GM23338 (cell line): Measurements from ENCODE around the gene SHISAL1.

Experiments used
- CREB1 ChIP-seq: fragments of 250-450 bp; sonication (Bioruptor Pico); IDR thresholded peaks from 2 replicates; pipeline ENCODE4 v1.5.0; 2020; ENCODE audit warnings: low read depth, mild to moderate bottlenecking, moderate library complexity
- EZH2 ChIP-seq: fragments of 200-600 bp; sonication (generic); IDR thresholded peaks from one replicate; pipeline ENCODE4 v1.8.0; 2017; ENCODE audit warnings: antibody characterized with exemption, mild to moderate bottlenecking, low read depth; ENCODE audit not compliant: unreplicated experiment
- EZH2phosphoT487 ChIP-seq: fragments of 200-600 bp; sonication (generic); IDR thresholded peaks from one replicate; pipeline ENCODE4 v1.8.1; 2018; ENCODE audit warnings: antibody characterized with exemption; ENCODE audit not compliant: unreplicated experiment
- JUNB ChIP-seq: IDR thresholded peaks from one replicate; pipeline ENCODE4 v1.6.1; 2016; ENCODE audit warnings: antibody characterized with exemption; ENCODE audit not compliant: unreplicated experiment
- NANOG ChIP-seq: IDR thresholded peaks from 2 replicates; pipeline ENCODE4 v1.6.1; 2016; ENCODE audit warnings: antibody characterized with exemption, borderline replicate concordance
- POLR2AphosphoS5 ChIP-seq: IDR thresholded peaks from 2 replicates; pipeline ENCODE4 v1.6.1; 2016; ENCODE audit warnings: antibody characterized with exemption, low read depth
- STAT1 ChIP-seq: IDR thresholded peaks from one replicate; pipeline ENCODE4 v1.6.1; 2016; ENCODE audit warnings: antibody characterized with exemption; ENCODE audit not compliant: unreplicated experiment
- ZNF114 ChIP-seq: fragments of 250-450 bp; sonication (Bioruptor Pico); IDR thresholded peaks from 2 replicates; pipeline ENCODE4 v1.5.0; 2020; ENCODE audit warnings: mild to moderate bottlenecking, moderate library complexity
- ZNF331 ChIP-seq: fragments of 250-450 bp; sonication (Bioruptor Pico); IDR thresholded peaks from 2 replicates; pipeline ENCODE4 v1.5.0; 2020; ENCODE audit warnings: low read depth, mild to moderate bottlenecking, moderate library complexity
- TF ChIP-seq, protein P1 (sequence below), 2 experiments: fragments of 200-600 bp in 1 of 2; sonication (generic) in 1 of 2; conservative IDR thresholded peaks; 2 replicates each; pipeline versions ENCODE4 v1.5.1 to v1.6.1; 2016 to 2017; ENCODE audit warnings: antibody characterized with exemption in 2 of 2, low read depth in 2 of 2, mild to moderate bottlenecking in 2 of 2, moderate library complexity in 1 of 2
- TF ChIP-seq, protein P2 (sequence below): IDR thresholded peaks from one replicate; pipeline ENCODE4 v1.6.1; 2018; ENCODE audit warnings: antibody characterized with exemption; ENCODE audit not compliant: unreplicated experiment
- TF ChIP-seq, protein P3 (sequence below): IDR thresholded peaks from 2 replicates; pipeline ENCODE4 v1.6.1; 2016; ENCODE audit warnings: antibody characterized with exemption

DNA sequence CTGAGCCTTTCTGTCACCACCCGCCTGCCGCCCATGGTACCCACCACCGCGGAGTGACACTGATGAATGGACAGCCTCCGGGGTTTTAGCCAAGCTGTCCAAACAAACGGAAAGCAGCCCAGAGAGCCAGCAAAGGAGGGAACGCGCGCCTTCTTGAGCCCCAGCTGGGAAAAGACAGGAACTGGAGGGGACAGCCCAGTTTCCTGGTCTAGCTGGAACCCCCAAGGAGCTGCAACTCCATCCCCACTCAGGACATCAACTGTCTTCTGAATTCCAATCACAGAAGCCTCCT lies 33.7 kb downstream of the SHISAL1 start:
- TF ChIP-seq POLR2AphosphoS5, result no peak
- TF ChIP-seq, protein P1, sequence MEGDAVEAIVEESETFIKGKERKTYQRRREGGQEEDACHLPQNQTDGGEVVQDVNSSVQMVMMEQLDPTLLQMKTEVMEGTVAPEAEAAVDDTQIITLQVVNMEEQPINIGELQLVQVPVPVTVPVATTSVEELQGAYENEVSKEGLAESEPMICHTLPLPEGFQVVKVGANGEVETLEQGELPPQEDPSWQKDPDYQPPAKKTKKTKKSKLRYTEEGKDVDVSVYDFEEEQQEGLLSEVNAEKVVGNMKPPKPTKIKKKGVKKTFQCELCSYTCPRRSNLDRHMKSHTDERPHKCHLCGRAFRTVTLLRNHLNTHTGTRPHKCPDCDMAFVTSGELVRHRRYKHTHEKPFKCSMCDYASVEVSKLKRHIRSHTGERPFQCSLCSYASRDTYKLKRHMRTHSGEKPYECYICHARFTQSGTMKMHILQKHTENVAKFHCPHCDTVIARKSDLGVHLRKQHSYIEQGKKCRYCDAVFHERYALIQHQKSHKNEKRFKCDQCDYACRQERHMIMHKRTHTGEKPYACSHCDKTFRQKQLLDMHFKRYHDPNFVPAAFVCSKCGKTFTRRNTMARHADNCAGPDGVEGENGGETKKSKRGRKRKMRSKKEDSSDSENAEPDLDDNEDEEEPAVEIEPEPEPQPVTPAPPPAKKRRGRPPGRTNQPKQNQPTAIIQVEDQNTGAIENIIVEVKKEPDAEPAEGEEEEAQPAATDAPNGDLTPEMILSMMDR (conservative IDR thresholded peaks at IDR 0.05; ENCODE audit: low read depth in 2 of 2), result no peak
- no peak for TF ChIP-seq NANOG
- TF ChIP-seq, protein P2, sequence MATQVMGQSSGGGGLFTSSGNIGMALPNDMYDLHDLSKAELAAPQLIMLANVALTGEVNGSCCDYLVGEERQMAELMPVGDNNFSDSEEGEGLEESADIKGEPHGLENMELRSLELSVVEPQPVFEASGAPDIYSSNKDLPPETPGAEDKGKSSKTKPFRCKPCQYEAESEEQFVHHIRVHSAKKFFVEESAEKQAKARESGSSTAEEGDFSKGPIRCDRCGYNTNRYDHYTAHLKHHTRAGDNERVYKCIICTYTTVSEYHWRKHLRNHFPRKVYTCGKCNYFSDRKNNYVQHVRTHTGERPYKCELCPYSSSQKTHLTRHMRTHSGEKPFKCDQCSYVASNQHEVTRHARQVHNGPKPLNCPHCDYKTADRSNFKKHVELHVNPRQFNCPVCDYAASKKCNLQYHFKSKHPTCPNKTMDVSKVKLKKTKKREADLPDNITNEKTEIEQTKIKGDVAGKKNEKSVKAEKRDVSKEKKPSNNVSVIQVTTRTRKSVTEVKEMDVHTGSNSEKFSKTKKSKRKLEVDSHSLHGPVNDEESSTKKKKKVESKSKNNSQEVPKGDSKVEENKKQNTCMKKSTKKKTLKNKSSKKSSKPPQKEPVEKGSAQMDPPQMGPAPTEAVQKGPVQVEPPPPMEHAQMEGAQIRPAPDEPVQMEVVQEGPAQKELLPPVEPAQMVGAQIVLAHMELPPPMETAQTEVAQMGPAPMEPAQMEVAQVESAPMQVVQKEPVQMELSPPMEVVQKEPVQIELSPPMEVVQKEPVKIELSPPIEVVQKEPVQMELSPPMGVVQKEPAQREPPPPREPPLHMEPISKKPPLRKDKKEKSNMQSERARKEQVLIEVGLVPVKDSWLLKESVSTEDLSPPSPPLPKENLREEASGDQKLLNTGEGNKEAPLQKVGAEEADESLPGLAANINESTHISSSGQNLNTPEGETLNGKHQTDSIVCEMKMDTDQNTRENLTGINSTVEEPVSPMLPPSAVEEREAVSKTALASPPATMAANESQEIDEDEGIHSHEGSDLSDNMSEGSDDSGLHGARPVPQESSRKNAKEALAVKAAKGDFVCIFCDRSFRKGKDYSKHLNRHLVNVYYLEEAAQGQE, result no peak
- TF ChIP-seq EZH2, result no peak
- TF ChIP-seq EZH2phosphoT487, result no peak
- TF ChIP-seq STAT1, result no peak
- TF ChIP-seq, protein P3, sequence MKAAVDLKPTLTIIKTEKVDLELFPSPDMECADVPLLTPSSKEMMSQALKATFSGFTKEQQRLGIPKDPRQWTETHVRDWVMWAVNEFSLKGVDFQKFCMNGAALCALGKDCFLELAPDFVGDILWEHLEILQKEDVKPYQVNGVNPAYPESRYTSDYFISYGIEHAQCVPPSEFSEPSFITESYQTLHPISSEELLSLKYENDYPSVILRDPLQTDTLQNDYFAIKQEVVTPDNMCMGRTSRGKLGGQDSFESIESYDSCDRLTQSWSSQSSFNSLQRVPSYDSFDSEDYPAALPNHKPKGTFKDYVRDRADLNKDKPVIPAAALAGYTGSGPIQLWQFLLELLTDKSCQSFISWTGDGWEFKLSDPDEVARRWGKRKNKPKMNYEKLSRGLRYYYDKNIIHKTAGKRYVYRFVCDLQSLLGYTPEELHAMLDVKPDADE, result no peak
- TF ChIP-seq JUNB, result no peak
- TF ChIP-seq ZNF331 (CRISPR knock-in tag), result no peak
- TF ChIP-seq CREB1 (CRISPR knock-in tag), result no peak
- TF ChIP-seq ZNF114, result no peak
